Endodermal cell (in vitro differentiated cells): ENCODE measurements around the gene CIBAR2. TPM values are rescaled to one million over a fixed set of nuclear protein-coding genes. Genes with fewer than 3 reads are reported as not detected.
A peak's percentile ranks its signal among the peaks of the same experiment; 100 is the strongest.

Experiments
- DNase-seq: peaks from one replicate; pipeline ENCODE4 v3.0.0-alpha.2; 2017
- H3K27ac ChIP-seq: 2 replicates; pipeline ENCODE4 v1.5.1; 2013; ENCODE audit warnings: mild to moderate bottlenecking, low read depth, low read length, moderate library complexity
- H3K27me3 ChIP-seq: 2 replicates; pipeline ENCODE4 v1.6.1; 2013; ENCODE audit warnings: mild to moderate bottlenecking, low read length, moderate library complexity; ENCODE audit not compliant: insufficient read depth, control insufficient read depth, poor library complexity, severe bottlenecking
- H3K36me3 ChIP-seq: 2 replicates; pipeline ENCODE4 v1.7.0; 2013; ENCODE audit warnings: mild to moderate bottlenecking, low read length, moderate library complexity; ENCODE audit not compliant: control insufficient read depth, insufficient read depth
- H3K4me1 ChIP-seq: one replicate; pipeline ENCODE4 v1.7.0; 2013; ENCODE audit warnings: low read length; ENCODE audit not compliant: control insufficient read depth, insufficient read depth
- H3K4me3 ChIP-seq: 2 replicates; pipeline ENCODE4 v1.5.1; 2013; ENCODE audit warnings: mild to moderate bottlenecking, low read length, moderate library complexity
- H3K9ac ChIP-seq: 2 replicates; pipeline ENCODE4 v1.6.1; 2013; ENCODE audit warnings: mild to moderate bottlenecking, low read length, moderate library complexity; ENCODE audit not compliant: poor library complexity, severe bottlenecking; ENCODE audit errors: extremely low read depth
- H3K9me3 ChIP-seq: 2 replicates; pipeline ENCODE4 v1.6.1; 2013; ENCODE audit warnings: mild to moderate bottlenecking, low read length, moderate library complexity; ENCODE audit not compliant: control insufficient read depth
- H3K27ac Mint-ChIP-seq: 2 replicates; pipeline ENCODE4 v1.8.0; 2020; ENCODE audit warnings: mixed read lengths
- H3K27me3 Mint-ChIP-seq: 2 replicates; pipeline ENCODE4 v1.8.0; 2021; ENCODE audit warnings: mild to moderate bottlenecking, mixed read lengths; ENCODE audit not compliant: insufficient read depth
- H3K36me3 Mint-ChIP-seq: 2 replicates; pipeline ENCODE4 v1.8.0; 2020; ENCODE audit warnings: low read depth, mixed read lengths
- H3K4me1 Mint-ChIP-seq: 2 replicates; pipeline ENCODE4 v1.8.0; 2020; ENCODE audit warnings: mixed read lengths
- H3K4me3 Mint-ChIP-seq: 2 replicates; pipeline ENCODE4 v1.8.0; 2020; ENCODE audit warnings: mild to moderate bottlenecking, moderate library complexity, mixed read lengths
- H3K9me3 Mint-ChIP-seq: 2 replicates; pipeline ENCODE4 v1.8.0; 2020; ENCODE audit warnings: mild to moderate bottlenecking, mixed read lengths
- WGBS, 2 experiments: methylation state at CpG; one replicate each; pipeline versions ENCODE4 v1.1.5 to v1.1.7; 2013; ENCODE audit warnings: missing lambda C conversion rate in 2 of 2, mixed read lengths in 1 of 2; ENCODE audit not compliant: insufficient coverage in 1 of 2, insufficient read length in 1 of 2; 5-methylcytosine and 5-hydroxymethylcytosine counted together
- total RNA-seq, 2 donors: library from RNA; stranded (reverse); fragmentation: NEBNext Ultra II Directional in 1 of 2; extraction: Animal tissue kit (Norgen Biotek cat#: 25700) in 1 of 2; gene quantifications; 2 replicates in 1 of 2; 3 replicates in 1 of 2; pipeline ENCODE4 v1.2.1, GENCODE V29; 2021
- TF ChIP-seq, protein P1 (sequence below): fragments of 200-600 bp; sonication (generic); conservative IDR thresholded peaks from 2 replicates; pipeline ENCODE4 v1.5.0; 2021; ENCODE audit warnings: antibody characterized with exemption, mild to moderate bottlenecking

The CIBAR2 gene
- total RNA-seq, 2 donors from 2014 or later = not detected

DNA sequence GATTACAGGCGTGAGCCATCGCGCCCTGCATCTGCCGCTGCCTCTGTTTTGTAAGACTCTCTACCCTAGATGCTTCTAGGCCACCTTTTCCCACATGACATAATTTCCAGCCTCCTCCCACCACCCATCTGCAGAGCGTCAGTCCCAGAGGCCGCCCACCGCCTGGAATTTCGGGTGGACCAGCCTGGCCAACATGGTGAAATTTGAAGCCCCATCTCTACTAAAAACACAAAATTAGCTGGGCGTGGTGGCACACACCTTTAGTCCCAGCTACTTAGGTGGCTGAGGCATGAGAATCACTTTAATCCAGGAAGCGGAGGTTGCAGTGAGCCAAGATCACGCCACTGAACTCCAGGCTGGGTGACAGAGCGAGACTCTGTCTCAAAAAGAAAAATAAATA, 5.1 kb upstream of the CIBAR2 start:
- Mint-ChIP-seq H3K27ac (no peak overlapping the region), H3K9me3 (no peaks in the 10 kb centered on the region), H3K4me1 (peaks cover 13% of the 10 kb centered on the region), H3K4me3 (no peak overlapping the region), H3K36me3 (no peaks in the 10 kb centered on the region), H3K27me3 (no peaks in the 10 kb centered on the region)
- no peak overlapping the region for H3K4me3 ChIP-seq
- TF ChIP-seq, protein P1, sequence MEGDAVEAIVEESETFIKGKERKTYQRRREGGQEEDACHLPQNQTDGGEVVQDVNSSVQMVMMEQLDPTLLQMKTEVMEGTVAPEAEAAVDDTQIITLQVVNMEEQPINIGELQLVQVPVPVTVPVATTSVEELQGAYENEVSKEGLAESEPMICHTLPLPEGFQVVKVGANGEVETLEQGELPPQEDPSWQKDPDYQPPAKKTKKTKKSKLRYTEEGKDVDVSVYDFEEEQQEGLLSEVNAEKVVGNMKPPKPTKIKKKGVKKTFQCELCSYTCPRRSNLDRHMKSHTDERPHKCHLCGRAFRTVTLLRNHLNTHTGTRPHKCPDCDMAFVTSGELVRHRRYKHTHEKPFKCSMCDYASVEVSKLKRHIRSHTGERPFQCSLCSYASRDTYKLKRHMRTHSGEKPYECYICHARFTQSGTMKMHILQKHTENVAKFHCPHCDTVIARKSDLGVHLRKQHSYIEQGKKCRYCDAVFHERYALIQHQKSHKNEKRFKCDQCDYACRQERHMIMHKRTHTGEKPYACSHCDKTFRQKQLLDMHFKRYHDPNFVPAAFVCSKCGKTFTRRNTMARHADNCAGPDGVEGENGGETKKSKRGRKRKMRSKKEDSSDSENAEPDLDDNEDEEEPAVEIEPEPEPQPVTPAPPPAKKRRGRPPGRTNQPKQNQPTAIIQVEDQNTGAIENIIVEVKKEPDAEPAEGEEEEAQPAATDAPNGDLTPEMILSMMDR = no peak
- peaks cover 6% of the 10 kb centered on the region for H3K9me3 ChIP-seq
- 88 to 98% methylated on average over 4 to 12 of the region's 12 CpGs for WGBS, 2 experiments
- H3K9ac ChIP-seq = no peak overlapping the region
- no peak for DNase-seq
- no peak overlapping the region for H3K27ac ChIP-seq
- no peaks in the 10 kb centered on the region for H3K36me3 ChIP-seq
- peaks cover 3% of the 10 kb centered on the region for H3K4me1 ChIP-seq
- no peaks in the 10 kb centered on the region for H3K27me3 ChIP-seq

DNA sequence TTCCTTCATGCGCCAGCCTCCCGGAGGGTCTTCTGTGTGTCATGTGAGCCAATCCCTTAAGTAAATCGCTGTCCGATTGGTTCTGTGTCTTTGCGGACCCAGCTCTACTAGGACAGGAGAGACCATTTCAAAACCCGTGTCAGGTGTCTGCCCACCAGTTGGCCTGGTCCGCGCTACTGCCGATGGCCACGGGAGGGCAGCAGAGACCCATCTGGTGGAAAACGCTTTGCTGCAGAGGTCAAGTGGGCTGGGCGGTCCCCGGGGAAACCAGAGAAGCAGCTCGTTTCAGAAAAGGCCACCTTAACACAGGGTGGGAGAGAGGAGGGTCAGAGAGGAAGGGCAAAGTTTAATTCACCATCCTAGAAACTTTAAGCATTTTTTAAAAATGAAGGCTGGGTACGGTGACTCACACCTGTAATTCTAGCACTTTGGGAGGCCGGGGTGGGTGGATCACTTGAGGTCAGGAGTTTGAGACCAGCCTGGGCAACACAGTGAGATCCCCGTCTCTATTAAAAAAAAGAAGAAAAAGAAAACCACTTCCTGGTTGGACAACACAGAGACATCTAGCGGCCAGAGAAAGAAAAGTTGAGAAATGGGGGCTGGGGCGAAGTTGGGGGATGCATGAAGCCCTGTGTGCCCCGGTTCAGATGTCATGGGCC, 2.8 kb upstream of the CIBAR2 start:
- no peaks in the 10 kb centered on the region for H3K9me3 Mint-ChIP-seq
- Histone ChIP-seq H3K9ac (no peak overlapping the region), H3K4me1 (peaks cover 3% of the 10 kb centered on the region), H3K27ac (no peak overlapping the region), H3K36me3 (no peaks in the 10 kb centered on the region), H3K9me3 (peaks cover 6% of the 10 kb centered on the region), H3K27me3 (no peaks in the 10 kb centered on the region), H3K4me3 (no peak overlapping the region)
- peak overlapping the region; percentile 58 for H3K27ac Mint-ChIP-seq
- no peaks in the 10 kb centered on the region for H3K27me3 Mint-ChIP-seq
- DNase-seq = peak; percentile 99
- TF ChIP-seq, protein P1 = peak; percentile 96
- H3K36me3 Mint-ChIP-seq = no peaks in the 10 kb centered on the region
- no peak overlapping the region for H3K4me3 Mint-ChIP-seq
- WGBS, 2 experiments = 5 to 28% methylated on average over 14 to 20 of the region's 20 CpGs
- H3K4me1 Mint-ChIP-seq = peaks cover 13% of the 10 kb centered on the region

GRCh38 chr16:85113913-85114312, 1.6 kb upstream of the CIBAR2 start:
- Histone ChIP-seq H3K4me3 (no peak overlapping the region), H3K27ac (no peak overlapping the region), H3K36me3 (no peaks in the 10 kb centered on the region), H3K4me1 (peaks cover 6% of the 10 kb centered on the region), H3K27me3 (no peaks in the 10 kb centered on the region), H3K9me3 (peaks cover 6% of the 10 kb centered on the region), H3K9ac (no peak overlapping the region)
- H3K36me3 Mint-ChIP-seq = no peaks in the 10 kb centered on the region
- no peak overlapping the region for H3K27ac Mint-ChIP-seq
- no peaks in the 10 kb centered on the region for H3K9me3 Mint-ChIP-seq
- WGBS, 2 experiments = 71 to 74% methylated on average over 12 to 14 of the region's 14 CpGs
- DNase-seq = no peak
- TF ChIP-seq, protein P1 = no peak
- peaks cover 12% of the 10 kb centered on the region for H3K4me1 Mint-ChIP-seq
- no peak overlapping the region for H3K4me3 Mint-ChIP-seq
- no peaks in the 10 kb centered on the region for H3K27me3 Mint-ChIP-seq
